Kidney capillary endothelial cell (primary cell): Measurements from ENCODE around the gene SLC25A21.

Experiments used
- DNase-seq: peaks from one replicate; pipeline ENCODE4 v3.0.0-alpha.2; 2018; ENCODE audit warnings: low spot score

Gene SLC25A21

DNA sequence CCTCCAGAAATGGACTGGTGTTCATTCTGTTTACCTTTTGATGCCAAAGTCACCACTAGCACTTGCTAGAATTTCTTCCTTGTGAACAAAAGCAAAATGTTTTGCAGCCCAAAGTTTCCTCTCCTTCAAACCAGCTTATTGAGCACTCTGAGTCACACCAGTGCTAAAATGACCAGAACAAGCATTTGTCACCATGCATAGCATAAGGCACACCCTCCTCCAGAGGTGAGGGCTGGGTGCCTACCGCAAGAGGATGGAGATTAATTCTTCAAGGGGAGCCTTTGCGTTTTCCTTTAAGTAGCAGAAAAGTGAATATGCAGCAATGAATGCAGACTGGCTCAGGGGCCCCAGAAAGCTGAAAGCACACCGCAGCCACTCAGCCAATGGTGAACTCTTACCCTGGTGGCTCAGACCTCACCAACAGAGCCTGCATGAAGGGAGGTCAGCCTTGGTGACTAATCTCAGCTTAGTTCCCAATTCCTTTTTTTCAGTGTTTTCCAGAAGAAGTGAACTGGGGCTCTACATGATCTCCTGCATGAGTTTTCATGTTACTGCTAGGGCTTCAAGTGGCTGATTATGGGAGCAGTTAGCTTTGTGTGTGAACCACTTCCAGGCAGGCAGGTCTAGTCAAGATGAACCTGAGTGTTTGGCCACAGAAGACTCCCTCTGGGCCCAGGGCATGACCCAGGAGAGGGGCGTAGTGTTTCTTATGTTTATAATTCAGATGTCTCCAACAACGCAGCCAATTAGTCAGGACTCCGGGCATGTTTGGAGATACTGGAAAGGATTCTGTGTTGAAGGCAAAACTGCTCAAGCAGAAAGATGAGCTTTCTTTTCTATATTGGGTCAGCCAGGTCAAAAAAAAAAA, 414.4 kb downstream of the SLC25A21 start:
- DNase-seq: no peak

DNA sequence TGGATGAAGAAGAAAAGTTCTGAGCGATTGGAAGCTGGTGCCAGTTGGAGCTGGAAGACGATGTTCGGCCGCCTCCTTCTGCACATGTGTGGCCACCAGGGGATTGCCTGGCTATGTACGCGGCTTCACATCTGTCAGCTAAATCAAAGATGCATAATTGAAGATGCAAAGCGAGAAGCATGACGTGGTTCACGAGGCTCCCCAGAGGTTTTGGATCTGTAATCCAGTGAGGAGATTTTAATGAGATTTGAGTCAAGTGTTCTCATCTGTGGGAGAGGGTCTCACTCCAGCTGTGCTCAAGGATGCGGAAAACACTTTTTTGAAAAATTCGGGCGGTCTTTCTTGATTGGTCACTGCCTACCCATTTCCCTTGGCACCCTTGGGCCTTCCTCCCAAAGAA, 416.2 kb downstream of the SLC25A21 start:
- DNase-seq: no peak

DNA sequence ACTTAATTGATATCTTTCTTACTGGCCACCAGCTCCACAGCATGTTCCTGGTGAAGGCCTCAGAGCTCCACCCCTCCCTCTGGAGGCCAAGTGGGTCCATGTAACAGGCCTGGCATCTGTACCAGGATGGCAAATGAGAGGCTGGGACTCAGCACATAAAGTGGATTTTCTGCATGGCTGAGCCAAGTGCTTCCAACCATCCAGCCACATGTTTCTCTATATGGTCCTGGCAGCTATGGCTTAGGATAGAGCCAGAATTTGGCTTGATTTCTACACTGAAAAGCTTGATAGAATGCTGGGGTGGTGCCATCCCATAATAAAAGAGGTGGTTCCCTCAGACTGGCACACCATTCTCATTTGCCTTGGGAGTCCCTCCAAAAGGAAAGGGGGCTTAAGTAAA, 416.6 kb downstream of the SLC25A21 start:
- no peak for DNase-seq

DNA sequence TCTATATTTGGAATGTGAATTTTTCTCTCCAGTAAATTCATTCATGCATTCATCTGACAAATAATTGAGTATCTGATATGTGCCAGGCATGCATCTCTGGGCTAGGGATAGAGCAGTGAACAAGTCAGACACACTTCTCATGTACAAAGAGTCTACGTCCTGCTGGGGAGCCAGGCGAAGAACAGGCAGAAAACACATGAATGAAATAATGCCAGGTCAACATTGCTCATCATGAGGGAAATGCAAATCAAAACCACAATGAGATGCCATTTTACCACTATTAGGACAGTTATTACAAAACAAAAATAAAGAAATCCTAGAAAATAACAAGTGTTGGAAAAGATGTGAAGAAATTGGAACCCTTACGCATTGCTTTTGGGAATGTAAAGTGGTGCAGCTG, 420.5 kb downstream of the SLC25A21 start:
- no peak for DNase-seq

DNA sequence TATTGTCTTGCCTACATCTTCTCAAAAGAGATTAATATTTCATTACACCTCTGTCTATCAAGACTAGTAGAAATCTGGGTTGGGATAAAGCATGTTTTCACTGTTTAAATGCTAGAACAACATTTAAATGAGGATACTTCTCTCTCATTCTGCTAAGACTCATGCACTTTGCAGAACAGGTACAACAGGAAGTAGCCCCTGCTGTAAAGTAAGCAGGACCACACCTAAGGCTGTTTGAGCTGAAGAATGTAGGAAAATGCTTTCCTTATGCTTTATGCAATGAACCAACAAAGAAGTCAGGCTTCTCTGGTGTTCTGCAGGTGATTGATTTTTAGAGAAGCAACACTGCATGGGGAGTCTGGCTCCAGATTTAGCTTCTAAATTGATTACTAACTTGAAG, 421.3 kb downstream of the SLC25A21 start:
- DNase-seq: no peak

DNA sequence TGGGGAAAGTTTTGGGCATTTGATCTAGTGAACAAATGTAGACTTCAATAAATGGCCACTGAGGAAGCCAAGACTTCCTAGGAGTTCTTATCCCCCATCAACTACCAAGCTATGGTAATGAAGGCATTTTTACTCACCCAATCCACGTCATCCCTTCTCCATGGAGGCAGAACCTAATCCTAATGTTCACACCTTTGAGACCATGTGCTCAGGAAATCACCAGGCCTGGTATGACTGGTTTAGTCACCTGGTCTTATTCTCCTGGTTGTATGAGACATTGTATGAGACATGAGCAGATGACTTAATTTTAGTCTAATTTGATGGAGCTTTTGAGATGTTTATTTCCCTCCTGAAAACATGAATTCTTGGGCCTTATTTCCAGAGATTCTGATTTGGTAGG, 422.2 kb downstream of the SLC25A21 start:
- no peak for DNase-seq

DNA sequence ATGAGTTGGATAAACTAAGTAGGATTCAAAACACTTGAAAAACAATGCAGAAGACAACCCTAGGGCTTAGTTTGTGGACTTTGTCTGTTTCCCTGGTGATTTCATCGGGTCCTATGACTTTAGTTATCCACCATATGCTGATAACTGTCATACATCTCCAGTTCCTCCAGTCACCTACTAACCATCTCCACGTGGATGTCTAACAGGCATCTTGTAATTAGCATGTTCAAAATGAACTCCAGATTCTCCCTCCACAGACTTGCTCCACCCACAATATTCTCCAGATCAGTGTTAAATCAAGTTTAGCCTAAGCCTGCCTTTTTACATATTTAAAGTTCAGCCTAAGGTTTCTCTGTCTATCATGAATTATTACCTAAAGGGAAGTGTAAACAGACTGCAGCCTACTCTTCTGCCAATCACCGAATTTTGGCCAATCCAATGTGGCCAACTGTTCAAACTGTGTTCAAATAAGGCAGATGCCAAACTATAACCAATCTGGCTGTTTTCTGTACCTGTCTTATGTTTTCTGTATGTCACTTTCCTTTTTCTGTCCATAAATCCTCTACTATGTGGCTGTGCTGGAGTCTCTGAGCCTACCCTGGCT, 423.7 kb downstream of the SLC25A21 start:
- no peak for DNase-seq

DNA sequence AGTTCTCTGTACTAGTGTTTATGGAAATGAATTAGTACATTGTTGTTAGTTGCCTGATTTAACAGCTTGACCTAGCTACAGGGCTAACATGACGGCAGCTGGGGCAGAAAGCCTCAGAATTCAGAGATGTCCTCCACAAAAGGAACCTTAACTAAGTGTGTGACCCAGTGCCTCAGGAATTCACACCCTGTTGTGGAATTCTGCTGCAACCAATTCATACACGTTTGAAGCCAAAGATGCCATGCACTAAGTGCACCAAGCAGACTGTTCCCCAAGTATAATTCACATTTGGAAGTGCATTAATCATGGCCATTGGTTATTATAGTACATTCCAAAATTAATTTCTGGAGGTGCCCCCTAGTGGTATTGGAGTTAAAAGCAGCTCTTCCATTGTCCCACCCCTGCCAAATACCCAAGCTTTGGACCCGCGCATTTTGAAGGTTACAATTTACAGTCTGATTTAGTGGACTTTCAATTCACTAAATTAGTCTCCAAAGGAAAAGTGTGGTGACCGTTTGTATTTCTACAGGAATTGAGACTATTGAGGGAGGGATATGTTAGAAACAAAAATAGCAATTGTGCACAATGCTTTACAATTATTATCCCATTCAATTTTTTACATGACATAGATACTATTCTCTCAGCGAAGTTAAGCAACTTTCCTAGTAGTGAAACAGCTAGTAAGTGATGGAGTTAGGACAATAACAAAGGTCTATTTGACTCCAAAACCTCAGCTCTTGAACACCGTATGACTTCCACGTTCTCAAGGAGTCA, 424.8 kb downstream of the SLC25A21 start:
- peak; percentile 2 for DNase-seq

DNA sequence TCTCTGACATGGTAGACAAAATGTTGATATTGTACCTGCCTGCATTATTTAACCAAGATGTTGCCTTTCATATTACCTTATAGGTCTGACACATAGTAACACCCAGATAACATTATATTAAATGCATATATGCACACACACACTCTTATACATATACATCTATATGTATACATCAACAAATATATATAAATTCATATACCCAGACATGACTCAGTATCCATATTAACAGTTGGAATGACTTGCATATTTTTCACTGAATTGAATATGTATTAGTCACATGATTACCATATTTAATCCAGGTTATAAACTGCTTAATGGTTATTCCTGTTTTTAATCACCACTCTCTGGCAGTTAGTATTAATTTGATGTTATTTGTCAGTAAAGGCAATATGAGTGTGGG, 425.5 kb downstream of the SLC25A21 start:
- no peak for DNase-seq

DNA sequence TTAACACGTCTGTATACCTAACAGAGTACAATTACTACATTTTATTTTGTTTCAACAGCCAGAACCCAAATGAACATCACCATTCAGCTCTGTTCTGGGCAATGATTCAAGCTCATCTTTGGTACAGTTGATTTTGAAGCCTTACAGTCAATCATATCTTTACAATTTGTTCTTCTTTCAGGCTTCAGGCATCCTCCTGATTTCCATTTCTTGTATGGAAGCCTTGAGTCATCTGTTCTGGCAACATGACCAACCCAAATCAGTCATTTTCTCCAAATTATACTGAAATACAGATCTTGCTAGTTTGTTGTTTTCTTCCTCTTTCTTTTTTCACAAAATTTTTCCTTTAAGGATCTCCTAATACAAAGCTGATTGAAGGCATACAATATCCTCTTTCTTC, 430.5 kb downstream of the SLC25A21 start:
- no peak for DNase-seq

DNA sequence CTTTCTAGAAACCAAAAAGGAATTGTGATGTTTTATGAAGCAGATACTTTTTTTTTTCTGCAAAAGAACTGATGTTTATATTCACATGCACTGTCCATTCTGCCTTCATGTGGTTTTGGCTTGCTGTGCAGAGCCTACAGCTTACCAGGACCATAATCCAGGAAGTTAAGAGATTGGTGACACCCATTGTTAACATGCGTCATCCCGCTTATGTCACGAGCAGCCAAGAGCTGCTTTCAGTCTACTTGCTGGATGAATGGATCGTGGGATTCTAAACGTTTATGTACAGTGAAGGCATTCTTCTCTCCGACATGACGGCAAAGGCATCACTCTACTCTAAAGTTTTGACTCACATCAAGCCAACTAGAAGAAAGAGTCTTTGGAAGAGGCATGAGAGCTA, 434.1 kb downstream of the SLC25A21 start:
- DNase-seq: no peak

DNA sequence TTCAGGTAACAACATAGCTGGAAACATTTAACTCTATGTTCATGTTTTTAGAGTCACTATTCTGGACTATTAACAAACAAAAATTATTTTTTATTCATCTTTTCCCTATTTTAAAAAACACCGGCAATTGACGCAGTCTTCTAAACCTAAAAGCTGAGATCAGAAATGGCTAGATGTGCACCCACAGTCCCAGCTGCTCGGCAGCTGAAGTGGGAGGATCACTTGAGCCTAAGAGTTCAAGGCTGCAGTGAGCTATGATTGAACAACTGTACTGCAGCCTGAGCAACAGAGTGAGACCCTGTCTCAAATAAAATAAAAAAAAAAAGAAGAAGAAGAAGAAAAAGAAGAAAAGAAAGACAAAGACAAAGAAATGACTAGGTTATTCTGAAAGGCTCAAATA, 446.3 kb downstream of the SLC25A21 start:
- DNase-seq: no peak

DNA sequence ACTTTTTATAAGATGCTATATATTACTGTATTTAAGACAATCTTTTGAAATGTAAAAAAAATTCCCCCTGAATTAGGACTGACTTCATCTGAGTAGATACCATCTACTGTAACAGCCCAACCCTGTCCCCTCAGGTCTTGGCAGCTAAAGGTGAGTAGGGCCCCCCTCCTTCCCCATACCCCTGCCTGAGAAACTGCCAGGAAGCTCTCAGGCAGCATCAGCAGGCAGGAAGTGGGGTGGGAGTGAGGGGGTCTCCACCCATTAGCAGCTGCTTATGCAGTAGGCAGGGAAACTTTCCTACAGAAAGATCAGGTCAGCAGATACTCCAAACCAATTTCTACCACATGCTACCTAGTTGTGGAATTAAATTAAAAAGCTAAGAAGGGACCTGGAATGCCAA, 448.2 kb downstream of the SLC25A21 start:
- no peak for DNase-seq

DNA sequence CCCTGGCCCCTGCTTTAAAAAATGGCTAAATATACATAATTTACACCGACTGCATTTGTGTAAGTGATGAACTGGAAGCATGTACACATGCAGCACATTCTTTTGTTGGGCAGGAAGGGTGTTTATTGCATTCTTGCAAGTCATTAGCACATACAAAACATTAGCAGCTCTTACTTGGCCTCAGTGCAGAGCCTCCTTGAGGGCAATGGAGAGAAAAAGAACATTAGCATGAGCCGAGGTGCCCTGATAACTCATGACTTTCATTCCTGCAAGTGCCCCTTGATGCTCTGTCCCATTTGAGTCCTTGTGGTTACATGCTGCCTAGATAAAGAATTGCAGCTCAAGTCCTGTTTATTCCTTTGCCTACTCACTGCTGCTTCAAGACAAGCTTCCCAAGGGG, 448.9 kb downstream of the SLC25A21 start:
- no peak for DNase-seq

DNA sequence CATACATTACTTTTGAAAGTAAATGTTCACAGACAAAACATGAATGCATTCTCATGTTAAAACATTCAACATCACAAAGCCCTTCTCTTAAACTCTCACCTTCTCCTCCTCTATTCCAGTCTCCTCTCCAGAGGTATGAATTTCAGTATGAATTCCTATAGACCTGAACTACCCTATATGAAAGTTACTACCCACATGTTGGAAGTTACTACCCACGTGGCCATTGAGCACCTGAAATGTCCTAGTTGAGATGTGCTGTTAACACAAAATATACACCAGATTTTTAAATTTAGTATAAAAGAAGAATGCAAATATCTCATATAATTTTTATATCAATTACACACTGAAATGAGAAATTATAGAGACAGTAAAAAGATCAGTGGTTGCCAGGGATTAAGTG, 450.5 kb downstream of the SLC25A21 start:
- DNase-seq: no peak

DNA sequence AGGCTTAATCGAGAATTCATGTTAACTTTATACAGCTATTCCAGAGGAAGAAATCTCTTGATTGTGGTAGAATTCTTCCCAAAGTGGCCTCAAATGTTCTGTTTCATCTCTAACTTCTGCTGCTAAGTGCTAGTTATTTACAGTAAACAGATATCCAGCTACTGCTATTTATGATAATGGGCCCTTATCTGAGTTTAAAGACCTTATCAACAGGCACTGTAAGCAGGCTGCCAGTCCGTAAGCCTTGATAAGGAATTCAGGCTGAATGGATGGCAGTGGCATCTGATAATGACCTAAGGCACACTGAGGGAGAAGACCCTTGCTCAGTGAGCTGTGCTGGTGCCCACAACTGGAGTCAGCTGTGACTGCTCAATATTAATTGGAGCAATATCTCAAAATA, 451.7 kb downstream of the SLC25A21 start:
- DNase-seq: no peak

DNA sequence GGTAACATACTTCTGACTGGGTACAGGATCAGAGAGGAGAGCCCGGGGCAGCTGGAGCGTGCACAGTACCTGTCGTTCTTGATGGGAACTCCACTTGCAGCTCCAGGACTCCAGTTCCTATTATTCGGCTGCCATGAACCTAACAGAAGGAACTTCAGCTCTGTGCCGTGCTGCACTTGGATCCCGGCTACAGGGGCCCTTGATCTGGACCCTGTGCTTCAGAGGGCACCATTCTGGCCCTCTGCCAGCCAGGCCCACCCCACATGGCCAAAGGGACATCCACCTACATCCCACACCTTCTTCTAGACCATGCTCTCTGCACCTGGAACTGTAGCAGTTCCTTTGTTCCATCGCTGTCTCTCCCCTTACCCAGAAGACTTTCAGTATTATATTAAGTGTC, 452.6 kb downstream of the SLC25A21 start:
- no peak for DNase-seq

DNA sequence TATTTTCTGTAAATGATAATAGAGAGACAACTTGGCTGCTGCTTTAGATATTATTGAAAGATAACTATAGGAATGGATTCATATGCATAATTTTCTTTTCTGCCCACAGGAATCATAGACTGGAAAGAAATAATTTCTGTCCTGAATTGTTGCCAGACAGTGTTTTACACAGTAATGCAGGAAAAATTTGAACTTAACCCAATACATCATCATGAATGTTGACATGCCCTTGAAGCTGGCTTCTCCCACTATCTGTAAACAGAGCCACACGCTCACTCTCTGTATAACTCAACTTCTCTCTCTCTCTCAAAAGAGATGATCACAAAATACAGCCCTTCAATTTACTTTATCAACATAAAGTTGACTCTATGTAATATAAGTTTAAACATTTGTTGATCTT, 454.2 kb downstream of the SLC25A21 start:
- no peak for DNase-seq

DNA sequence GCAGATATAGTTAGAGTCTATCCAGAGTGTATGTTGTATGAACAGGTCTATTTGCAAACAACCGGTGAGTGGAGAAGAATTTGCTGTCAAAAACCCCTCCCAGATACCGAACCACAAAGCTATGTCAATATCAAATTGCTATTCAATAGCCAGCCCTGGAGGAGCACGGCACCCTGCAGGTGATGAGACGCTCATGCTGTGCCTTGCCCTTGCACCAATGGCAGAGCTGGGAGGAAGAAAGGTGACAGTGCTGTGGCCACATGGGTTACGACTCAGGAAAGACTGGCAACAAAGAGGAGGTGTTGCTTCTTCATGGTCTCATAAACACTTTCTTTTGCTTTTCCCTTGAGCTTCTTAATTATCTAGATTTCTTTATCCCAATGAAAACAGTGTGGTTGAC, 455.0 kb downstream of the SLC25A21 start:
- DNase-seq: no peak

DNA sequence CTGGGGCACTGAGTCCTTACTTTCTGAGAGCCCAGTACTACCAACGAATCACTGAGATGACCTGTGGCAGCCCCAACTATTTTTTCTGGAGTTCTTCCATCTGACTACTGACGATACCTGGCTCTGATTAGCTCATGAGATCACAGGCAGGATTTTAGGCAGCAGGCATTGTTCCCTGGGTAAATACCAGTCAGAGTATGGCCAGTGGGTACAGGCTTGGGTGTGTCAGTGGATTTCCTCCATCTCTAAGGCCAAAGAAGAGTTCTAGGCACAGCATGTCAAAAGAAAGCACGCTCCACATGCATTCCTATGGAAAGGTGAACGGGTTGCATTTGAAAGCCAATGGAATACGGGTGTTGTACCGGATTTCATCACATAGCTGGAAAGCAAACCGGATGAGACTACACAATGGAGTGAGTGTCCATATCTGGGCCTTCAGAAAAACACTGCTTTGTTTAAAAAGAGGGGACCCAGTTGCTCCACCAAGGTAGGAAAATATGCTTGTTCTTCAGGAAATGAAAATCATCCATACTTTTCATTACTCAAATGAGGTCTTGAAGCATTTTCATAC, 455.7 kb downstream of the SLC25A21 start:
- no peak for DNase-seq

DNA sequence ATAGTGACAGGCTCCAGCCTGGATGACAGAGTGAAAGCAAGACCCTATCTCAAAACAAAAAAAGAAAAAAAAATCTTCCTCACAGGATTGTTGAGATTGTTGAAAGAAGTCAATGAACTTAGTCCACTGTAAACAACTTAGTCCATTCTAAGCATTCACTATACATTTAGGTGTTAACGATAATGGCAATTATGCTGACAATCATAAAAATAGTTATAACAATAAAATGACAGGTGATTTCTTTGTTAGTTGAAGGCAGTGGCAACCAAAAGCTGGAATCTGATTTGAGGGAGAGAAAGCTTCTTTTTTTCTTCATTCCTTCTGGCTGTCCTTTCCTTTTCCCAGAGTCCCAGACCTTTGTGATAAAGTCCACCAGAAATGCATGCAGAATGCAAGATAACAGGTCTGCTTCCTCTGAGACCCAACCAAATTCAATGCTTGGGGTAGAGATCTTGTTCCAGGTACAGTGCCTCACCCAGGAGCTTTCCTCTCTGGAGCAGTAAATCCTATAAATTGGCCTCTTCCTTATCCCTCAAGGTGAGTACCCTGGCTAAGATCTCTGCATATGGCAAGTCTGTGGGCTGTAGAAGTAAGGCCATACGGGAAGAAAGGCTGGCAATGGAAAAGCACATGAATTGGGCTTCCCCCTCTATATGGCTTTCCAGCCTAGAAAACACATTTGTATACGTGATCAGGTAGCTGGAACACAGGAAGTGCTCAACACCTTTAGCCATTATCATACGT, 458.3 kb downstream of the SLC25A21 start:
- no peak for DNase-seq

DNA sequence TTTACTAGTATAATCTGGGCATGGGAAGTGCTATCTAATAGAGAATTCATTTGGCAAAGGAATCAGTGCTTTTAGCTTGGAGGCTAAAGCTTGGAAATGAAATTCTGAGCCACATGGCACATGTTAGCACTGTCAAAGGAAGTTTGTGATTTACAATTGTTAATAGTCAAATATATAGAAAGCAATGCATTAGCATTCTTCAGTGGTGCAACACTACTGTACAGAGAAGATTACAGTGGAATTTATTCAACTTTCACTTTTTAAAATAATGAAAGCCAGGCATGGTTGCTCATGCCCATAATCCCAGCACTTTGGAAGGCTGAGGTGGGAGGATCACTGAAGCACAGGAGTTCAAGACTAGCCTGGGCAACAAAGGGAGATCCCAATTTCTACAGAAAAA, 464.8 kb downstream of the SLC25A21 start:
- DNase-seq: no peak
